HEK293 (cell line): ENCODE data around the gene FRMPD2.

Experiments
- CTCF ChIP-seq: fragments of 450-650 bp; formaldehyde crosslinking; IDR thresholded peaks from 2 replicates; pipeline ENCODE4 v1.5.1; 2016; ENCODE audit warnings: missing biosample characterization, missing genetic modification characterization
- PRDM4 ChIP-seq: fragments of 450-650 bp; formaldehyde crosslinking; IDR thresholded peaks from 2 replicates; pipeline ENCODE4 v1.5.1; 2017; ENCODE audit warnings: missing biosample characterization, missing genetic modification characterization
- ZBTB21 ChIP-seq: fragments of 450-650 bp; formaldehyde crosslinking; IDR thresholded peaks from 2 replicates; pipeline ENCODE4 v1.5.1; 2017; ENCODE audit warnings: missing biosample characterization, missing genetic modification characterization
- ZEB2 ChIP-seq: fragments of 450-650 bp; formaldehyde crosslinking; IDR thresholded peaks from 2 replicates; pipeline ENCODE4 v1.5.1; 2016; ENCODE audit warnings: missing biosample characterization, missing genetic modification characterization
- ZNF138 ChIP-seq: fragments of 450-650 bp; formaldehyde crosslinking; IDR thresholded peaks from 2 replicates; pipeline ENCODE4 v1.5.1; 2016; ENCODE audit warnings: missing biosample characterization, missing genetic modification characterization, borderline replicate concordance
- ZNF175 ChIP-seq: fragments of 450-650 bp; formaldehyde crosslinking; IDR thresholded peaks from 2 replicates; pipeline ENCODE4 v1.5.1; 2016; ENCODE audit warnings: missing biosample characterization, missing genetic modification characterization
- ZNF239 ChIP-seq: fragments of 450-650 bp; formaldehyde crosslinking; IDR thresholded peaks from 2 replicates; pipeline ENCODE4 v1.5.1; 2016; ENCODE audit warnings: missing biosample characterization, missing genetic modification characterization
- ZNF391 ChIP-seq: fragments of 450-650 bp; formaldehyde crosslinking; IDR thresholded peaks from 2 replicates; pipeline ENCODE4 v1.5.1; 2016; ENCODE audit warnings: low read depth, missing biosample characterization, missing genetic modification characterization, borderline replicate concordance
- ZNF549 ChIP-seq: fragments of 450-650 bp; IDR thresholded peaks from 2 replicates; pipeline ENCODE4 v1.5.1; 2018; ENCODE audit warnings: missing biosample characterization, missing genetic modification characterization, mild to moderate bottlenecking, inconsistent platforms, moderate library complexity
- ZNF639 ChIP-seq: fragments of 450-650 bp; formaldehyde crosslinking; IDR thresholded peaks from 2 replicates; pipeline ENCODE4 v1.5.1; 2016; ENCODE audit warnings: missing biosample characterization, missing genetic modification characterization
- ZNF704 ChIP-seq: fragments of 450-650 bp; formaldehyde crosslinking; IDR thresholded peaks from 2 replicates; pipeline ENCODE4 v1.5.1; 2016; ENCODE audit warnings: missing biosample characterization, missing genetic modification characterization
- ZXDB ChIP-seq: fragments of 450-650 bp; formaldehyde crosslinking; IDR thresholded peaks from 2 replicates; pipeline ENCODE4 v1.5.1; 2016; ENCODE audit warnings: missing biosample characterization, missing genetic modification characterization

DNA sequence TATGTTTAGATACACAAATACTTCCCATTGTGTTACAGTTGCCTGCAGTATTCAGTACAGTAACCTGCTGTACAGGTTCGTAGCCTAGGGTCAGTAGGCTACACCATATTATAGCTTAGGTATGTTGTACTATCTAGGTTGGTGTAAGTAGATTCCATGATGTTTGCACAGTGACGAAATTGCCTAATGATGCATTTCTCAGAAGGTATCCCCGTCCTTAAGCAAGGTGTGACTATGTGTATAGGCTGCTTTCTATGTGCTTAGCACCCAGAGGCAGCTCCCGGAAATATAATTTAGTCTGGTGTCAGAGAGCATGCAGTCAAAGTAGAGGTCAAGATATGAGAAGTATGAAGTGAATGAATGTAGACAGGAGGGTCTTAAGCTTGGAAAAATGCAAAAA is 41.7 kb upstream of the FRMPD2 start:
- no peak for TF ChIP-seq ZNF239 (tag by site-specific recombination)
- TF ChIP-seq ZNF639 (tag by site-specific recombination), result no peak
- no peak for TF ChIP-seq CTCF (tag by site-specific recombination)
- no peak for TF ChIP-seq ZNF138
- TF ChIP-seq ZBTB21 (tag by site-specific recombination), result no peak
- TF ChIP-seq ZNF175 (tag by site-specific recombination), result no peak
- no peak for TF ChIP-seq ZNF391 (tag by site-specific recombination)
- TF ChIP-seq ZXDB (tag by site-specific recombination), result no peak
- TF ChIP-seq ZNF549 (tag by site-specific recombination), result no peak
- no peak for TF ChIP-seq ZEB2 (tag by site-specific recombination)
- no peak for TF ChIP-seq PRDM4 (tag by site-specific recombination)
- no peak for TF ChIP-seq ZNF704 (tag by site-specific recombination)
